Activated naive CD8-positive, alpha-beta T cell treated with anti-CD3 and anti-CD28 coated beads for 36 hours (primary cell): Measurements from ENCODE around the gene PTPRN2. TPM values are rescaled to one million over a fixed set of nuclear protein-coding genes. Genes with fewer than 3 reads are reported as not detected.

Experiments used
- DNase-seq: peaks from one replicate; pipeline ENCODE4 v3.0.0; 2021
- H3K27ac Mint-ChIP-seq: one replicate; pipeline ENCODE4 v1.8.0; 2022; ENCODE audit warnings: mild to moderate bottlenecking, moderate library complexity, mixed read lengths
- H3K27me3 Mint-ChIP-seq: one replicate; pipeline ENCODE4 v1.8.0; 2022; ENCODE audit warnings: mild to moderate bottlenecking, mixed read lengths
- H3K36me3 Mint-ChIP-seq: one replicate; pipeline ENCODE4 v1.8.0; 2021; ENCODE audit warnings: mild to moderate bottlenecking, mixed read lengths
- H3K4me1 Mint-ChIP-seq: one replicate; pipeline ENCODE4 v1.8.0; 2021; ENCODE audit warnings: mixed read lengths
- H3K4me3 Mint-ChIP-seq: one replicate; pipeline ENCODE4 v1.8.0; 2022; ENCODE audit warnings: mild to moderate bottlenecking, moderate library complexity, mixed read lengths
- H3K9me3 Mint-ChIP-seq: one replicate; pipeline ENCODE4 v1.8.0; 2022; ENCODE audit warnings: mixed read lengths
- total RNA-seq, 2 experiments: library from RNA; stranded (reverse); gene quantifications; one replicate each; pipeline ENCODE4 v1.2.3, GENCODE V29; 2021

Gene PTPRN2
- total RNA-seq, 2 experiments from 2014 or later: 0.72 to 0.74 TPM

DNA sequence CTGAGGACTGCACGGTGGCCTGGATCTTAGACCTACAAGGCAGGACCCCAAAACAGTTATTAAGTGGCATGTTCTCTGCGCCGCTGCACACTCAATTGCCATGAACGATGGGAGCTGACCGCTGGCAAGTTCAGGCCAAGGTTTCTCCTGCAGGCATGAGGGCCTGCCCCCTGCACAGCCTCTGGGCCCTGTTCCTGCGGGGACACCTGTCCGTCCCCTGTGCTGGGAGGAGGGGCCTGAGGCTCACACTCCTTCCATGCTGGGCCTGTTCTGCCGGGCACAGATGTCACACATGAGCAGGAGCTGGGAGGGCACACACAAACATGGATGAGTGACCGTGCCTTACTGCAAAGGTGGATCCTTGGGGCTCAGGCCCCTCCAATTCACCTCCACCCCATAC lies 90.0 kb downstream of the PTPRN2 start:
- no peak overlapping the region for H3K4me3 Mint-ChIP-seq
- peaks cover 36% of the 10 kb centered on the region for H3K27me3 Mint-ChIP-seq
- no peak for DNase-seq
- H3K36me3 Mint-ChIP-seq: no peaks in the 10 kb centered on the region
- H3K27ac Mint-ChIP-seq: no peak overlapping the region
- H3K9me3 Mint-ChIP-seq: no peaks in the 10 kb centered on the region
- peaks cover 3% of the 10 kb centered on the region for H3K4me1 Mint-ChIP-seq

DNA sequence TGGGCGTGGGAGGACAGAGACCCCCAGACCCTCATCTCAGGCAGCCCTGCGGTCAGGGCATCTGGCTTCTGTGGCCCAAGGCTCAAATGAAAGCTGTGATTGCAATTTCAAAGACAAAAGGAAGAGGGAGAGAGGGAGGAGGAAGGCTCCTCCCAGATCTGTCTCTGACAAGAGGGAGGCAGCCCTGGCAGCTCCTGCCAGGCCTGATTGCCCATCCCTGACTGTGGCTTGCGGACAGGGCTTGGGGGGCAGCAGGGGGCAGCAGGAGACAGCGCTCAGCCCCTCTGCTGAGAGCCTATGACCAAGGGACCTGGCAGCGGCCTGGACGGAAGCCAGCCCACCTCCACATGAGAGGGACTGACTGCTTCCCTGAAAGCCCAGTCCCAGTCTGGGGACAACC lies 91.8 kb downstream of the PTPRN2 start:
- DNase-seq: peak; percentile 12

GRCh38 chr7:158495216-158495615 lies 92.4 kb downstream of the PTPRN2 start:
- Mint-ChIP-seq H3K27me3 (peaks cover 28% of the 10 kb centered on the region), H3K36me3 (no peaks in the 10 kb centered on the region), H3K27ac (no peak overlapping the region), H3K4me3 (no peak overlapping the region), H3K9me3 (no peaks in the 10 kb centered on the region), H3K4me1 (peaks cover 3% of the 10 kb centered on the region)
- no peak for DNase-seq

More for the DNA sequence above, 91.8 kb downstream of the PTPRN2 start:
- Mint-ChIP-seq H3K27ac (no peak overlapping the region), H3K36me3 (no peaks in the 10 kb centered on the region), H3K27me3 (peaks cover 30% of the 10 kb centered on the region), H3K9me3 (no peaks in the 10 kb centered on the region), H3K4me1 (peaks cover 3% of the 10 kb centered on the region), H3K4me3 (no peak overlapping the region)

DNA sequence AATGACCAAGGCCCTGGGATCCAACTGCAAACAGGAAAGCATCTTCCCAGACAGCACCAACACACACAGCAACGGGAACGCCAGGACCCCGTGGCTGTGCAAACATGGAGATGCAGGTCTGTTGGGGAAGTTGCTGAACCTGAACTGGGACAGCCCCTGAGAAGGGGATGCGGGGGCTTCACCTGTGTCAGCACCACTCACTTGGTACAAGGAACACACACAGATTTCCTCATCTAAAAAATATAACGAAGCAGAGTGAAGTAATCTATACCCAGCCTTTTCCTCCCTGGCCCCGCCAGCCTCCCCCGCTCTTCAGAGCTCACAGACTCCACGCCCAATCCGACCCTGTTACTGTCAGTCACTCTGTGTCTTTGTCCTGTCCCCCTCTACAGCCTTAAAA lies 93.0 kb downstream of the PTPRN2 start:
- no peak for DNase-seq
- no peaks in the 10 kb centered on the region for H3K9me3 Mint-ChIP-seq
- no peak overlapping the region for H3K27ac Mint-ChIP-seq
- peaks cover 3% of the 10 kb centered on the region for H3K4me1 Mint-ChIP-seq
- H3K36me3 Mint-ChIP-seq: no peaks in the 10 kb centered on the region
- H3K27me3 Mint-ChIP-seq: peaks cover 25% of the 10 kb centered on the region
- no peak overlapping the region for H3K4me3 Mint-ChIP-seq

- no peak overlapping the region for H3K4me3 Mint-ChIP-seq
- no peak for DNase-seq
These were observed 93.4 kb downstream of the PTPRN2 start for GRCh38 chr7:158494162-158494586.

DNA sequence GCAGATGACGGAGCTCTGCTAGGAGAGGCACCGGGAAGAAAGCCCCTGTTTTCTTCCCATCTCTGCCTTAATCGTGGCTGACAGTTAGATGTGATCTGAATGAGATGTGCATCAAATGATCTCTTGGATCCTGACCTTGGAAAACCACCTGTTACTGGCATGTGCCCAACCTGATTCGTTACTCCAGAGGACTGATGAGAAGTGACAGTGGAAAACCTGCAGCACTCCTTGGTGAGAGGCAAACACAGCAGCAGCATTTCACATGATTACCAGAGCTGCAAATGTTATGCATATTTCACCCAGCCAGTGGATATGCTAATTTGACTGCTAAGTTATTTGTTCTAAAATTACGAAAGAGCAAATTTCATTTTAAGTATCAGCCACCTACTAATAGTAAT lies 95.3 kb downstream of the PTPRN2 start:
- Mint-ChIP-seq H3K27ac (no peak overlapping the region), H3K9me3 (no peaks in the 10 kb centered on the region)

More at GRCh38 chr7:158494162-158494586, 93.4 kb downstream of the PTPRN2 start:
- H3K27ac Mint-ChIP-seq: no peak overlapping the region
- no peaks in the 10 kb centered on the region for H3K9me3 Mint-ChIP-seq
- peaks cover 3% of the 10 kb centered on the region for H3K4me1 Mint-ChIP-seq
- H3K27me3 Mint-ChIP-seq: peaks cover 25% of the 10 kb centered on the region
- H3K36me3 Mint-ChIP-seq: no peaks in the 10 kb centered on the region

DNA sequence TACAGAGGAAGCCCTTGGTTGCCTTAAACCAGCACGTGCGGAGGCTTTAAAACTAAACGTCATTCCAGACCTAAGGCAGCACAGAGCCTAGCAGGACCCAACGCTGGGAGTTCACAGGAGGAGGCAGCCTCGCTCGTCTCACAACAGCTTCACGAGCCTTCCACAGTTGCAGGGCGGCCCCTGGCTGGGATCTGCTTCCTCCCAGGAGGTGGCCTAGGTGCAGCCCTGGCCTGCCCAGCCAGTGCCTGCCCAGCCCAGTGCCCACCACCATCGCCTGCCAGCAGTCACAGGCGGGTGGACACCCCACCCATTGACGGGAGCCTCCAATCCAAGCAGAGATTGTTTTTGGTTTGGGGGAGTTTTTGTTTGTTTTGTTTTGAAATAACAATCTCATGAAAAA lies 96.5 kb downstream of the PTPRN2 start:
- Mint-ChIP-seq H3K4me3 (no peak overlapping the region), H3K9me3 (no peaks in the 10 kb centered on the region), H3K27ac (no peak overlapping the region), H3K36me3 (no peaks in the 10 kb centered on the region), H3K27me3 (peaks cover 10% of the 10 kb centered on the region), H3K4me1 (peaks cover 3% of the 10 kb centered on the region)
- DNase-seq: no peak

More for the DNA sequence above, 95.3 kb downstream of the PTPRN2 start:
- Mint-ChIP-seq H3K4me3 (no peak overlapping the region), H3K27me3 (peaks cover 13% of the 10 kb centered on the region), H3K36me3 (no peaks in the 10 kb centered on the region), H3K4me1 (peaks cover 3% of the 10 kb centered on the region)
- DNase-seq: no peak

DNA sequence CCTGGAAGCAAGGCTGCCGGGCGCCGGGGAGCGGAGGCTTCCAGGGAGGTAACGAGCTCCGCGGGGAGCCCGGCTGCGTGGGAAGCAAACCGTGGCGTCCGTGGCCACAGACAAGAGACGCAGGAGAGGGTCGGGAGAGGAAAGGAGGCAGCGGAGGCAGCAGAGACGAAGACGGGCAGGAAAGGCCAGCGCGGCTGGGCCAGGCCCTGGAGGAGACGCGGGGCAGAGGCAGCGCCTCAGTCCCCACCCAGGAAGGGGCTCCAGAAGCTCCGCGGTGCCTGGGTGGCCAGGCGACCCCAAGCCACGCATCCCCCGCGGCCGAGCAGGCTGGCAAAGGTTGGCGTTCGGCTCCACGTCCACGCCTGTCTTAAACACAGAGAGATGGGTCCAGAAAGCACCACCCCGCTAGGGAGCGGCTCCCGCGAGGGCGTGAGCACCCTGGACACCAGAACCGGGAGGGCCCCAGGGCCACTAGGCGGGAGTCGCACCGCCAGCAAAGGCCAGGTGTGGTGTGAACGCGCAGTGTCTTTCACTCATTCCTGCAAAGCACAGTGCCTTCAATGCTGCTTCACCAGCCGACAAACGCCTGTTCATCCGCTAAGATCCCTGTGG lies 97.3 kb downstream of the PTPRN2 start:
- Mint-ChIP-seq H3K36me3 (no peaks in the 10 kb centered on the region), H3K4me3 (no peak overlapping the region), H3K27ac (no peak overlapping the region), H3K9me3 (no peaks in the 10 kb centered on the region), H3K4me1 (no peaks in the 10 kb centered on the region), H3K27me3 (peaks cover 3% of the 10 kb centered on the region)
- no peak for DNase-seq

GRCh38 chr7:158489462-158490155 lies 98.0 kb downstream of the PTPRN2 start:
- Mint-ChIP-seq H3K9me3 (no peaks in the 10 kb centered on the region), H3K27me3 (no peaks in the 10 kb centered on the region), H3K4me3 (no peak overlapping the region), H3K36me3 (no peaks in the 10 kb centered on the region), H3K27ac (no peak overlapping the region), H3K4me1 (no peaks in the 10 kb centered on the region)
- DNase-seq: no peak

- H3K4me3 Mint-ChIP-seq: no peak overlapping the region
- H3K27me3 Mint-ChIP-seq: no peaks in the 10 kb centered on the region
- no peak for DNase-seq
- H3K36me3 Mint-ChIP-seq: no peaks in the 10 kb centered on the region
- no peaks in the 10 kb centered on the region for H3K9me3 Mint-ChIP-seq
- no peak overlapping the region for H3K27ac Mint-ChIP-seq
- no peaks in the 10 kb centered on the region for H3K4me1 Mint-ChIP-seq
These were observed 99.2 kb downstream of the PTPRN2 start for GRCh38 chr7:158488181-158488971.

DNA sequence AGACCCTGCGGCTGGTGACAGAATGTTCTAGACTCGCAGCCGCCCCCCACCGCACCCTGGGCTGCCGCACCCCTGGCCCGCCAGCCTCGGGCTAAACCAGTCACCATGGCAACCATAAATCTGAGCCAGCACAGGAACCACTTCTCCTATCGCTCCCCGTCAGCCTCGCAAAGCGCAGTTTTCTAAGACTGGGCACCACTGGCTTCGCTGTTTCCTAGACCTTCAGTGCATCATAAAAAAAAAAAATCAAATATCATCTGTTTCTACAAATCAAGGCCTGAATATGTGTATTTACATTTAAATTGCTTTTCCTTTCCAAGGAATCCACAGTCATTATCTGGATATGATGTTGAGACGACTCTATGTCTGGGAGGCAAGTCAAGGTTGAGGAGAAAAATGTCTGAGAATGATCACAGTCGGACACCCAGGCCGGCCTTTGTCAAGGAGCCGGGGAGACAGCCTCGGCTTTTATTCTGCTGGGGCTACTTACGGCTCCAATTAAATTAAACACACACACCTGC lies 99.9 kb downstream of the PTPRN2 start:
- DNase-seq: no peak
- H3K36me3 Mint-ChIP-seq: no peaks in the 10 kb centered on the region
- H3K27ac Mint-ChIP-seq: no peak overlapping the region
- H3K9me3 Mint-ChIP-seq: no peaks in the 10 kb centered on the region
- no peaks in the 10 kb centered on the region for H3K27me3 Mint-ChIP-seq
- H3K4me3 Mint-ChIP-seq: no peak overlapping the region
- no peaks in the 10 kb centered on the region for H3K4me1 Mint-ChIP-seq

DNA sequence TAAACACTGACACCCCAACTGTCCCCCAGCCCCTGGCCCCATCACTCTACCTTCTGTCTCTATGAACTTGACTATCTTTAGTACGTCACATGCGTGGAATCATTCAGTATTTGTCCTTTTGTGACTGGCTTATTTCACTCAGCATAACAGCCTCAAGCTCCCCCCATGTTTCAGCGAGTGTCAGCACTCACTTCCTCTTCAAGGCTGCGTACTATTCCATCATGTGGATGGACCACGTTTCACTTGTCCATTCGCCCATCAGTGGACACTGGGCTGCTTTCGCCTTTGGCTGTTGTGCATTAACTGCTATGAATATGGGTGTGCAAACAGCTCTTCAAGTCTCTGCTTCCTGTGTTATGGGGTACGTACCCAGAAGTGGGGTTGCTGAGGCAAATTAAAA lies 100.7 kb downstream of the PTPRN2 start:
- Mint-ChIP-seq H3K27me3 (no peaks in the 10 kb centered on the region), H3K9me3 (no peaks in the 10 kb centered on the region), H3K27ac (no peak overlapping the region), H3K4me1 (no peaks in the 10 kb centered on the region), H3K36me3 (no peaks in the 10 kb centered on the region), H3K4me3 (no peak overlapping the region)
- no peak for DNase-seq

DNA sequence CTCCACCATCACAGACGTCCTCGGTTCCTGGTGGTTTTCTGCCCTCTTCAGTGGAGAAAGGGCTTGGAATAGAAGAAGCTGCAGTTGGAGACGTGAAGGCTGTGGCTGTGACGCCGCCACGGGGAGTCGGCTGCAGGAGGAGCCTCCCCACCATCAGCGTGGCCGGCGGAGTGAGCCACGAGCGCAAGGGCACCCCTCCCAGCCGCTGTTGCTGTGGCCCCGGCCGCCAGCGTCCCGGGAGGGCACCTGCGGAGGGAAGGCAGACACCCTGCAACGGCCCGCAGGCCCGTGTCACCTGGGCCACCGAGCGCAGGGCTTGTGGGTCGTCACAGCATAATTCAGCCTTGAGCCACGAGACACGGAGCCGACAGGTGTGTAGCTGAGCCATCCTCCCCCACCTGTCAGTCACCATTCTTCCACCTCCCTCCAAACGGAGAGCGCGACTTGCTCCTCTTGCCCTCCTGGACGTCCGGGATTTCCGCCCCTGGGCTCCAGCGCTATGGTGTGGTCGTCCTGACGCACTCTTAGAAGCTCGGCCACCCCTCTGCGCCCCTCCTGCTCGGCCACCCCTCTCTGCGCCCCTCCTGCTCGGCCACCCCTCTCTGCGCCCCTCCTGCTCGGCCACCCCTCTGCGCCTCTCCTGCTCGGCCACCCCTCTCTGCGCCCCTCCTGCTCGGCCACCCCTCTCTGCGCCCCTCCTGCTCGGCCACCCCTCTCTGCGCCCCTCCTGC lies 102.7 kb downstream of the PTPRN2 start:
- Mint-ChIP-seq H3K36me3 (no peaks in the 10 kb centered on the region), H3K27ac (no peak overlapping the region), H3K4me3 (no peak overlapping the region), H3K9me3 (no peaks in the 10 kb centered on the region), H3K27me3 (no peaks in the 10 kb centered on the region), H3K4me1 (no peaks in the 10 kb centered on the region)
- no peak for DNase-seq

DNA sequence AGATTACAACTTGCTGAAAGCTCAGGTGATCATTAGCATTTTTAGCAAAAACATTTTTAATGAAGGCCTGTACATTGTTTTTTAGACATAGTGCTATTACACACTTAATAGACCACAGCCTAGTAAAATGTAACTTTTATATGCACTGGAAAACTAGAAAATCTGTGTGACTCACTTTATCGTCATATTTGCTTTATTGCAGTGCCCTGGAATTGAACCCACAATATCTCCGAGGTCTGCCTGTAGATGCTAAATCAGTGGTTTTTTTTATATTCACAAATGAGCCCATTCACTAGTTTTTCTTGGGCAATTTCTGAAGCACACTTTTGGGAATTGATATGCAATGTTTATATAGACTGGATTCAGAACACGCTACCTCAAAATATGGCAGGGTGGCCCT lies 105.1 kb downstream of the PTPRN2 start:
- Mint-ChIP-seq H3K4me3 (no peak overlapping the region), H3K27ac (no peak overlapping the region), H3K4me1 (no peaks in the 10 kb centered on the region), H3K27me3 (no peaks in the 10 kb centered on the region), H3K9me3 (no peaks in the 10 kb centered on the region), H3K36me3 (no peaks in the 10 kb centered on the region)
- DNase-seq: no peak

- Mint-ChIP-seq H3K27me3 (no peaks in the 10 kb centered on the region), H3K36me3 (no peaks in the 10 kb centered on the region), H3K27ac (no peak overlapping the region), H3K4me3 (no peak overlapping the region), H3K9me3 (no peaks in the 10 kb centered on the region), H3K4me1 (no peaks in the 10 kb centered on the region)
- no peak for DNase-seq
These were observed 108.0 kb downstream of the PTPRN2 start for GRCh38 chr7:158479664-158480025.
